Measurements from ENCODE around the gene ASMTL.

GRCh38 chrX:1357993-1358392 is 94.7 kb downstream of the ASMTL start:
- TF ChIP-seq CTCF (IDR thresholded peaks at IDR 0.05) (no peak), POLR2A (IDR thresholded peaks at IDR 0.05) (no peak)

All from right lobe of liver (tissue), 4 donors.